ENCODE results near the gene EZH1.

The EZH1 gene

GRCh38 chr17:42709561-42709960 is 35.3 kb downstream of the EZH1 start:
- no peak for DNase-seq (ENCODE audit: low spot score)

GRCh38 chr17:42708588-42708987 is 36.3 kb downstream of the EZH1 start:
- DNase-seq (ENCODE audit: low spot score), result no peak

- DNase-seq (ENCODE audit: low spot score), result no peak
These were observed 38.1 kb downstream of the EZH1 start for GRCh38 chr17:42706732-42707131.

GRCh38 chr17:42704837-42705494 is 39.9 kb downstream of the EZH1 start:
- DNase-seq (ENCODE audit: low spot score), result no peak

GRCh38 chr17:42704490-42704836 is 40.4 kb downstream of the EZH1 start:
- DNase-seq (ENCODE audit: low spot score), result no peak

- no peak for DNase-seq (ENCODE audit: low spot score)
These were observed 42.4 kb downstream of the EZH1 start for GRCh38 chr17:42702446-42702845.

- no peak for DNase-seq (ENCODE audit: low spot score)
These were observed 44.1 kb downstream of the EZH1 start for GRCh38 chr17:42700586-42701289.

- DNase-seq (ENCODE audit: low spot score), result no peak
These were observed 45.5 kb downstream of the EZH1 start for GRCh38 chr17:42699415-42699740.

GRCh38 chr17:42698736-42699414 is 46.0 kb downstream of the EZH1 start:
- peak; percentile 92 for DNase-seq (ENCODE audit: low spot score)

GRCh38 chr17:42697108-42697811 is 47.6 kb downstream of the EZH1 start:
- DNase-seq (ENCODE audit: low spot score), result no peak

- DNase-seq (ENCODE audit: low spot score), result no peak
These were observed 49.3 kb downstream of the EZH1 start for GRCh38 chr17:42695500-42695899.

- DNase-seq (ENCODE audit: low spot score), result no peak
These were observed 50.3 kb downstream of the EZH1 start for GRCh38 chr17:42694524-42694923.

GRCh38 chr17:42692489-42692888 is 52.4 kb downstream of the EZH1 start:
- no peak for DNase-seq (ENCODE audit: low spot score)

GRCh38 chr17:42691021-42691545 is 53.8 kb downstream of the EZH1 start:
- no peak for DNase-seq (ENCODE audit: low spot score)

- no peak for DNase-seq (ENCODE audit: low spot score)
These were observed 54.2 kb downstream of the EZH1 start for GRCh38 chr17:42690596-42690995.

- no peak for DNase-seq (ENCODE audit: low spot score)
These were observed 57.0 kb downstream of the EZH1 start for GRCh38 chr17:42687707-42688320.

GRCh38 chr17:42686520-42687128 is 58.2 kb downstream of the EZH1 start:
- DNase-seq (ENCODE audit: low spot score), result no peak

GRCh38 chr17:42685831-42686230 is 59.0 kb downstream of the EZH1 start:
- no peak for DNase-seq (ENCODE audit: low spot score)

GRCh38 chr17:42684929-42685556 is 59.8 kb downstream of the EZH1 start:
- DNase-seq (ENCODE audit: low spot score), result no peak

GRCh38 chr17:42683407-42684034 is 61.3 kb downstream of the EZH1 start:
- no peak for DNase-seq (ENCODE audit: low spot score)

Measured in AG20443 (cell line).